Mammary epithelial cell (primary cell): ENCODE data around the gene PLCG1.

ENCODE experiments used
- EZH2 ChIP-seq: IDR thresholded peaks from 2 replicates; pipeline ENCODE4 v1.6.1; 2012; ENCODE audit warnings: low read length, inconsistent platforms, borderline replicate concordance
- TF ChIP-seq, protein P1 (sequence below), 2 donors: IDR thresholded peaks in 1 of 2; conservative IDR thresholded peaks in 1 of 2; 2 replicates each; pipeline ENCODE4 v1.5.1; 2011 to 2012; ENCODE audit warnings: inconsistent platforms in 2 of 2, low read length in 2 of 2, mild to moderate bottlenecking in 2 of 2, control low read depth in 1 of 2, low read depth in 1 of 2; ENCODE audit not compliant: insufficient read depth in 1 of 2; ENCODE audit errors: extremely low read depth in 1 of 2

DNA sequence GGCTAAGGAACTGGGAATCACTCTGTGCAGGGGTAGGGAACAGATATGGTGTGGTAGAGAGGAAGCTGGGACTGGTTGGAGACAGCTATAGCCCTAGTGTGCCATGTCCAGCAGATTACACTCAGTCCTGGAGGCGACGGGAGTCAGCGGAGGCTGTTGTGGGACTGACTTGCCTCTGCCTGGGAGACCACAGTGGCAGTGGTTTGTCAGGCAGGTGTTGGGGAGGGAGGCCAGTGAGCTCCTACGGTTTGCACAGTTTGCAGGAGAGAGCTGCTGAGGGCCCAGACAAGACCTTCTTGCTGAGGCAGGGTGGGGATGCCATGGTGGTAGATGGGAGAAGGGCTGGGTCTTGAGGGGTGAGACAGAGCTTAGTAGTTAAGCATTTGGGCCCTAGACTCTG is 4.9 kb downstream of the PLCG1 start:
- TF ChIP-seq, protein P1, sequence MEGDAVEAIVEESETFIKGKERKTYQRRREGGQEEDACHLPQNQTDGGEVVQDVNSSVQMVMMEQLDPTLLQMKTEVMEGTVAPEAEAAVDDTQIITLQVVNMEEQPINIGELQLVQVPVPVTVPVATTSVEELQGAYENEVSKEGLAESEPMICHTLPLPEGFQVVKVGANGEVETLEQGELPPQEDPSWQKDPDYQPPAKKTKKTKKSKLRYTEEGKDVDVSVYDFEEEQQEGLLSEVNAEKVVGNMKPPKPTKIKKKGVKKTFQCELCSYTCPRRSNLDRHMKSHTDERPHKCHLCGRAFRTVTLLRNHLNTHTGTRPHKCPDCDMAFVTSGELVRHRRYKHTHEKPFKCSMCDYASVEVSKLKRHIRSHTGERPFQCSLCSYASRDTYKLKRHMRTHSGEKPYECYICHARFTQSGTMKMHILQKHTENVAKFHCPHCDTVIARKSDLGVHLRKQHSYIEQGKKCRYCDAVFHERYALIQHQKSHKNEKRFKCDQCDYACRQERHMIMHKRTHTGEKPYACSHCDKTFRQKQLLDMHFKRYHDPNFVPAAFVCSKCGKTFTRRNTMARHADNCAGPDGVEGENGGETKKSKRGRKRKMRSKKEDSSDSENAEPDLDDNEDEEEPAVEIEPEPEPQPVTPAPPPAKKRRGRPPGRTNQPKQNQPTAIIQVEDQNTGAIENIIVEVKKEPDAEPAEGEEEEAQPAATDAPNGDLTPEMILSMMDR (conservative IDR thresholded peaks at IDR 0.05 in 1 of 2, IDR thresholded peaks at IDR 0.05 in 1 of 2; ENCODE audit: extremely low read depth in 1 of 2, insufficient read depth in 1 of 2, low read depth in 1 of 2, low read length in 2 of 2): no peak
- TF ChIP-seq EZH2: no peak
